Urinary bladder (tissue), 4 donors: ENCODE results near the gene SLC17A2. TPM values are rescaled to one million over a fixed set of nuclear protein-coding genes. Genes with fewer than 3 reads are reported as not detected.
"Not testable (repeated sequence)": the region's sequence is repeated elsewhere in the genome, so short reads cannot be mapped to it uniquely, and the experiment has no call there.

Experiments
- DNase-seq: peaks from one replicate; pipeline ENCODE4 v3.0.0-alpha.2; 2015; ENCODE audit errors: extremely low spot score
- H3K27ac ChIP-seq: one replicate; pipeline ENCODE4 v1.5.1; 2013; ENCODE audit warnings: low read depth, mild to moderate bottlenecking, moderate library complexity
- H3K36me3 ChIP-seq: one replicate; pipeline ENCODE4 v1.6.1; 2013; ENCODE audit warnings: mild to moderate bottlenecking, moderate library complexity; ENCODE audit not compliant: insufficient read depth
- H3K4me1 ChIP-seq: one replicate; pipeline ENCODE4 v1.6.1; 2013; ENCODE audit warnings: mild to moderate bottlenecking, moderate library complexity; ENCODE audit not compliant: insufficient read depth
- H3K4me3 ChIP-seq: one replicate; pipeline ENCODE4 v1.5.1; 2013; ENCODE audit warnings: low read depth, low read length
- WGBS: extraction: QIAGEN DNeasy Blood & Tissue Kit; methylation state at CpG from one replicate; pipeline ENCODE4 v1.1.7; 2013; 5-methylcytosine and 5-hydroxymethylcytosine counted together
- polyA plus RNA-seq: library from polyadenylated mRNA; stranded (reverse); fragments of 200-250 nt; gene quantifications from one replicate; pipeline ENCODE4 v1.2.3, GENCODE V29; 2013
- total RNA-seq: library from RNA; depleted of rRNA; stranded (reverse); fragments of >200 nt; gene quantifications from one replicate; pipeline ENCODE4 v1.2.3, GENCODE V29; 2014
- donor health status: healthy with polysubstance abuse.
- donor health status: healthy.

SLC17A2 gene
- total and polyA plus RNA-seq, 2 donors, result 0.04 to 0.11 TPM

GRCh38 chr6:25961619-25962148 lies 31.2 kb upstream of the SLC17A2 start:
- WGBS, result 69% methylated on average over 3 of the region's 3 CpGs
- no peak for DNase-seq
- no peaks in the 10 kb centered on the region for H3K4me1 ChIP-seq
- no peaks in the 10 kb centered on the region for H3K36me3 ChIP-seq
- peak overlapping the region; percentile 76 for H3K27ac ChIP-seq
- peak overlapping the region; percentile 69 for H3K4me3 ChIP-seq

- H3K27ac ChIP-seq, result no peak overlapping the region
- H3K4me3 ChIP-seq, result no peak overlapping the region
- WGBS, result 93% methylated on average over 3 of the region's 3 CpGs
- no peaks in the 10 kb centered on the region for H3K36me3 ChIP-seq
- H3K4me1 ChIP-seq, result no peaks in the 10 kb centered on the region
- DNase-seq, result no peak
These were observed 30.2 kb upstream of the SLC17A2 start for GRCh38 chr6:25960734-25961133.

GRCh38 chr6:25959890-25960536 lies 29.5 kb upstream of the SLC17A2 start:
- no peak for DNase-seq
- WGBS, result 58% methylated on average over 2 of the region's 2 CpGs
- Histone ChIP-seq H3K4me3 (no peak overlapping the region), H3K27ac (no peak overlapping the region), H3K36me3 (no peaks in the 10 kb centered on the region), H3K4me1 (no peaks in the 10 kb centered on the region)

GRCh38 chr6:25958700-25959162 lies 28.2 kb upstream of the SLC17A2 start:
- DNase-seq, result no peak
- H3K4me3 ChIP-seq, result no peak overlapping the region
- WGBS, result 59% methylated on average over 3 of the region's 3 CpGs
- H3K27ac ChIP-seq, result peak overlapping the region; percentile 3
- no peaks in the 10 kb centered on the region for H3K36me3 ChIP-seq
- no peaks in the 10 kb centered on the region for H3K4me1 ChIP-seq

- Histone ChIP-seq H3K36me3 (no peaks in the 10 kb centered on the region), H3K4me1 (no peaks in the 10 kb centered on the region), H3K4me3 (no peak overlapping the region), H3K27ac (no peak overlapping the region)
- WGBS, result 55% methylated on average over 3 of the region's 3 CpGs
- DNase-seq, result no peak
These were observed 25.7 kb upstream of the SLC17A2 start for GRCh38 chr6:25956226-25956625.

- no peaks in the 10 kb centered on the region for H3K4me1 ChIP-seq
- H3K27ac ChIP-seq, result no peak overlapping the region
- H3K36me3 ChIP-seq, result no peaks in the 10 kb centered on the region
- H3K4me3 ChIP-seq, result no peak overlapping the region
- WGBS, result 0% methylated on average over 1 of the region's 1 CpG
- no peak for DNase-seq
These were observed 24.3 kb upstream of the SLC17A2 start for GRCh38 chr6:25954756-25955155.

- Histone ChIP-seq H3K27ac (no peak overlapping the region), H3K4me3 (no peak overlapping the region), H3K36me3 (no peaks in the 10 kb centered on the region), H3K4me1 (no peaks in the 10 kb centered on the region)
- no peak for DNase-seq
- 60% methylated on average over 3 of the region's 3 CpGs for WGBS
These were observed 23.2 kb upstream of the SLC17A2 start for GRCh38 chr6:25953733-25954132.

- Histone ChIP-seq H3K4me1 (no peaks in the 10 kb centered on the region), H3K36me3 (no peaks in the 10 kb centered on the region), H3K27ac (no peak overlapping the region), H3K4me3 (no peak overlapping the region)
- WGBS, result 82% methylated on average over 2 of the region's 2 CpGs
- DNase-seq, result no peak
These were observed 22.0 kb upstream of the SLC17A2 start for GRCh38 chr6:25952535-25952934.

GRCh38 chr6:25951296-25952032 lies 21.0 kb upstream of the SLC17A2 start:
- H3K27ac ChIP-seq, result no peak overlapping the region
- no peak overlapping the region for H3K4me3 ChIP-seq
- 69% methylated on average over 7 of the region's 7 CpGs for WGBS
- DNase-seq, result no peak
- no peaks in the 10 kb centered on the region for H3K36me3 ChIP-seq
- H3K4me1 ChIP-seq, result no peaks in the 10 kb centered on the region

GRCh38 chr6:25950297-25950696 lies 19.8 kb upstream of the SLC17A2 start:
- H3K36me3 ChIP-seq, result no peaks in the 10 kb centered on the region
- no peaks in the 10 kb centered on the region for H3K4me1 ChIP-seq
- 69% methylated on average over 4 of the region's 4 CpGs for WGBS
- no peak overlapping the region for H3K4me3 ChIP-seq
- H3K27ac ChIP-seq, result no peak overlapping the region
- DNase-seq, result no peak

- H3K27ac ChIP-seq, result no peak overlapping the region
- no peaks in the 10 kb centered on the region for H3K36me3 ChIP-seq
- no peaks in the 10 kb centered on the region for H3K4me1 ChIP-seq
- WGBS, result 85% methylated on average over 1 of the region's 1 CpG
- no peak for DNase-seq
- H3K4me3 ChIP-seq, result no peak overlapping the region
These were observed 19.2 kb upstream of the SLC17A2 start for GRCh38 chr6:25949695-25950094.

- 92% methylated on average over 3 of the region's 3 CpGs for WGBS
- H3K4me3 ChIP-seq, H3K36me3 ChIP-seq, H3K4me1 ChIP-seq, H3K27ac ChIP-seq, DNase-seq: not testable (repeated sequence)
These were observed 17.0 kb upstream of the SLC17A2 start for GRCh38 chr6:25947492-25947891.

GRCh38 chr6:25946631-25947030 lies 16.1 kb upstream of the SLC17A2 start:
- H3K4me3 ChIP-seq, result no peak overlapping the region
- H3K36me3 ChIP-seq, result no peaks in the 10 kb centered on the region
- H3K27ac ChIP-seq, result no peak overlapping the region
- 80% methylated on average over 2 of the region's 2 CpGs for WGBS
- no peak for DNase-seq
- H3K4me1 ChIP-seq, result no peaks in the 10 kb centered on the region

- not testable (repeated sequence) for DNase-seq
- 93% methylated on average over 3 of the region's 3 CpGs for WGBS
These were observed 15.2 kb upstream of the SLC17A2 start for GRCh38 chr6:25945738-25946137.

More at GRCh38 chr6:25945738-25946137, 15.2 kb upstream of the SLC17A2 start:
- not testable (repeated sequence) for H3K27ac ChIP-seq, H3K4me1 ChIP-seq, H3K36me3 ChIP-seq, H3K4me3 ChIP-seq
